COLO829 (cell line): ENCODE measurements around the gene TKTL1.

Source experiments
- DNase-seq: peaks from one replicate; pipeline ENCODE4 v3.0.0; 2012; ENCODE audit warnings: low spot score

Gene TKTL1

GRCh38 chrX:154362085-154362742 is 66.6 kb downstream of the TKTL1 start:
- DNase-seq, result no peak

GRCh38 chrX:154363706-154364439 is 68.3 kb downstream of the TKTL1 start:
- DNase-seq, result no peak

GRCh38 chrX:154365052-154365600 is 69.5 kb downstream of the TKTL1 start:
- no peak for DNase-seq

GRCh38 chrX:154365997-154366665 is 70.5 kb downstream of the TKTL1 start:
- DNase-seq, result no peak

- DNase-seq, result no peak
These were observed 71.1 kb downstream of the TKTL1 start for GRCh38 chrX:154366666-154367055.

GRCh38 chrX:154367474-154368308 is 72.1 kb downstream of the TKTL1 start:
- DNase-seq, result no peak

GRCh38 chrX:154368630-154369448 is 73.2 kb downstream of the TKTL1 start:
- peak; percentile 85 for DNase-seq

- peak; percentile 88 for DNase-seq
These were observed 74.1 kb downstream of the TKTL1 start for GRCh38 chrX:154369449-154370299.

GRCh38 chrX:154370300-154371016 is 74.9 kb downstream of the TKTL1 start:
- DNase-seq, result no peak

- DNase-seq, result peak; percentile 83
These were observed 75.6 kb downstream of the TKTL1 start for GRCh38 chrX:154371017-154371788.

GRCh38 chrX:154371789-154372300 is 76.2 kb downstream of the TKTL1 start:
- DNase-seq, result no peak

GRCh38 chrX:154372612-154373022 is 77.0 kb downstream of the TKTL1 start:
- DNase-seq, result no peak

GRCh38 chrX:154373340-154374306 is 78.0 kb downstream of the TKTL1 start:
- no peak for DNase-seq

- DNase-seq, result no peak
These were observed 78.9 kb downstream of the TKTL1 start, which contains the start of gene FLNA for GRCh38 chrX:154374313-154375155. FLNA (minus strand) TSS chrX:154374634; CDS start chrX:154371245, 3,389 bp downstream.

- no peak for DNase-seq
These were observed 79.5 kb downstream of the TKTL1 start for GRCh38 chrX:154375156-154375504.

- no peak for DNase-seq
These were observed 81.2 kb downstream of the TKTL1 start for GRCh38 chrX:154376774-154377173.
